ENCODE results near the gene ADAMTS9.

The ADAMTS9 gene

DNA sequence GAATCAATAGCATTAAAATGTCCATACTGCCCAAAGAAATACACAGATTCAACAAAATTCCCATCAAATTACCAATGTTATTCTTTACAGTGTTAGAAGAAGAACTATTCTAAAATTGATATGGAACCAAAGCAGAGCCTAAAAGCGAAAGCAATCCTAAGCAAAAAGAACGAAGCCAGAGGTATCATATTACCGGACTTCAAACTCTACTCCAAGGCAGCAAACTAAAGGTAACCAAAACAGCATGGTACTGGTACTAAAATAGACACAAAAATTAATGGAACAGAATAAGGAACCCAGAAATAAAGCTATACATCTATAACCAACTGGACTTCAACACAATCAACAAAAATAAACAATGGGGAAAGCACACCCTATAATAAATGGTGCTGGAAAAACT, 167.5 kb downstream of the ADAMTS9 start:
- no peak for DNase-seq
- Histone ChIP-seq H3K9me3 (ENCODE audit: severe bottlenecking) (peaks cover 8% of the 10 kb centered on the region), H3K27me3 (ENCODE audit: insufficient read depth, low read depth, severe bottlenecking) (no peaks in the 10 kb centered on the region), H3K27ac (no peak overlapping the region), H3K4me3 (ENCODE audit: low read depth, low read length) (no peak overlapping the region), H3K36me3 (no peaks in the 10 kb centered on the region)
- TF ChIP-seq, protein P1, sequence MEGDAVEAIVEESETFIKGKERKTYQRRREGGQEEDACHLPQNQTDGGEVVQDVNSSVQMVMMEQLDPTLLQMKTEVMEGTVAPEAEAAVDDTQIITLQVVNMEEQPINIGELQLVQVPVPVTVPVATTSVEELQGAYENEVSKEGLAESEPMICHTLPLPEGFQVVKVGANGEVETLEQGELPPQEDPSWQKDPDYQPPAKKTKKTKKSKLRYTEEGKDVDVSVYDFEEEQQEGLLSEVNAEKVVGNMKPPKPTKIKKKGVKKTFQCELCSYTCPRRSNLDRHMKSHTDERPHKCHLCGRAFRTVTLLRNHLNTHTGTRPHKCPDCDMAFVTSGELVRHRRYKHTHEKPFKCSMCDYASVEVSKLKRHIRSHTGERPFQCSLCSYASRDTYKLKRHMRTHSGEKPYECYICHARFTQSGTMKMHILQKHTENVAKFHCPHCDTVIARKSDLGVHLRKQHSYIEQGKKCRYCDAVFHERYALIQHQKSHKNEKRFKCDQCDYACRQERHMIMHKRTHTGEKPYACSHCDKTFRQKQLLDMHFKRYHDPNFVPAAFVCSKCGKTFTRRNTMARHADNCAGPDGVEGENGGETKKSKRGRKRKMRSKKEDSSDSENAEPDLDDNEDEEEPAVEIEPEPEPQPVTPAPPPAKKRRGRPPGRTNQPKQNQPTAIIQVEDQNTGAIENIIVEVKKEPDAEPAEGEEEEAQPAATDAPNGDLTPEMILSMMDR (IDR thresholded peaks at IDR 0.05; ENCODE audit: low read depth, low read length) = no peak

DNA sequence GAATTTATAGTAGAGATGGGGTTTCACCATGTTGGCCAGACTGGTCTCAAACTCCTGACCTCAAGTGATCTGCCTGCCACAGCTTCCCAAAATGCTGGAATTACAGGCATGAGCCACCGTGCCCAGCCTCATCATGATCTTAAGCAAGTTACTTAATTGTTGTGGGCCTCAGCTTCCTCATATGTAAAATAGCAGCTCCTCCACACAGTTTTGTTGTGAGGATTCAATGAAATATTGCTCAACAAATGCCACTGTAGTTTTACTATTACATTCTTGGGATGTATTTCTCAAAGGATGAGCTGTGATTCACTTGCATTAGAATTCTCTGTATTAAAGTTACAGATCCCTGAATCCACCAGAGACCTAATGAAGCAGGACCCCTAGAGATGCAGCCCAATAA, 168.8 kb downstream of the ADAMTS9 start:
- TF ChIP-seq, protein P1 (IDR thresholded peaks at IDR 0.05; ENCODE audit: low read depth, low read length) = no peak
- Histone ChIP-seq H3K27ac (no peak overlapping the region), H3K9me3 (ENCODE audit: severe bottlenecking) (peaks cover 8% of the 10 kb centered on the region), H3K36me3 (no peaks in the 10 kb centered on the region), H3K4me3 (ENCODE audit: low read depth, low read length) (no peak overlapping the region), H3K27me3 (ENCODE audit: insufficient read depth, low read depth, severe bottlenecking) (no peaks in the 10 kb centered on the region)
- DNase-seq = no peak

DNA sequence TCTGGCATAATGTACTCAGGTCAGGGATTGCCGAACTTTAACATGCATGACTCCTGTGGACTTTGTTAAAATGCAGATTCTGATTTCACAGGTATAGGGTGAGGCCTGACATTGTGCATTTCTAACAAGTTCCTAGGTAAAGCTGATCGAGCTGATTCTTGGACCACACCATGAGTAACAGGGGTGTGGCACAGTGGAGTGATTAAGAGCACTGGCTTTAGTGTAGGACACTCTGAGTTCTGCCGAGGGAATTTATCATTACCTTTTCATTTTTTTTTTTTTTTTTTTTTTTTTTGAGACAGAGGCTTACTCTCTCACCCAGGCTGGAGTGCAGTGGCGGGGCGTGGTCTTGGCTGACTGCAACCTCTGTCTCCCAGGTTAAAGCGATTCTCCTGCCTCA, 169.3 kb downstream of the ADAMTS9 start:
- TF ChIP-seq, protein P1 (IDR thresholded peaks at IDR 0.05; ENCODE audit: low read depth, low read length) = no peak
- Histone ChIP-seq H3K27me3 (ENCODE audit: insufficient read depth, low read depth, severe bottlenecking) (no peaks in the 10 kb centered on the region), H3K9me3 (ENCODE audit: severe bottlenecking) (peaks cover 4% of the 10 kb centered on the region), H3K27ac (no peak overlapping the region), H3K4me3 (ENCODE audit: low read depth, low read length) (no peak overlapping the region), H3K36me3 (no peaks in the 10 kb centered on the region)
- DNase-seq = no peak

DNA sequence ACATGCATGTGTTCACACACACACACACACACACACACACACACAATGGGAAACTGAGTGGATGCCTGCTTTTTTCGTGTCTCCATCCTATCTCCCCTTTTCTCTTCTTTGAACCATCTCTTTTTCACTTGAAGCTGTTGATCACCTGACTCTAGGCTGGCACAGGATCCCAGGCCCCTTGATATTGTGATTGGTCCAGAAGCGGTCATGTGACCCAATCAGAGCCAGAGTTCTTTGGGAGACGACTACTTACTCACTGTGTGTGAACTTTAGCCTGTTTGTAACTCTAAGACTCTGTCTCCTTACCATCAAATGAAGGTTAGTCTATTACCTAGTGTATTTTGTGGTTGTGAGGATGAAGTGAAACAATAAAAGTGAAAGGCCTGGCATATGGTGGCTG, 172.9 kb downstream of the ADAMTS9 start:
- Histone ChIP-seq H3K9me3 (ENCODE audit: severe bottlenecking) (no peaks in the 10 kb centered on the region), H3K27me3 (ENCODE audit: insufficient read depth, low read depth, severe bottlenecking) (no peaks in the 10 kb centered on the region), H3K4me3 (ENCODE audit: low read depth, low read length) (no peak overlapping the region), H3K27ac (no peak overlapping the region), H3K36me3 (no peaks in the 10 kb centered on the region)
- DNase-seq = no peak
- TF ChIP-seq, protein P1 (IDR thresholded peaks at IDR 0.05; ENCODE audit: low read depth, low read length) = no peak

DNA sequence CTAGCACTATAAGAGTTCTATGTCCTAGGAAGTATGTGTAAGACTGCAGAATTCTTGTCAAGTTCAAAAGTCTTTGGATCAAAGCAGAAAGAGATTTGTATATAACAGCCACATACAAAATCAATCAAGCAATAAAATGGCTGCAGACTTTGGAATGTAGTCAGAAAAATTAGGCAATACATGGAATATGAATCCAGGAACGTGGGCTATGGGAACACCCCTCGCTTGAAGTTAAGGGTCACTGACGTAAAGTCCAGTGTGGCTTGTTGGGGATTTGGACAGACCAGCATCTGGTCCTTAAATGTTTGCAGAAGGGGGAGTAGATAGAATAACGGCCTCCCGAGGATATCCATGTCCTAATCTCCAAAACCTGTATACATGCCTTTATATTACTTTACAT, 178.6 kb downstream of the ADAMTS9 start:
- no peak overlapping the region for H3K4me3 ChIP-seq (ENCODE audit: low read depth, low read length)
- no peaks in the 10 kb centered on the region for H3K36me3 ChIP-seq
- H3K27me3 ChIP-seq (ENCODE audit: insufficient read depth, low read depth, severe bottlenecking) = no peaks in the 10 kb centered on the region
- no peaks in the 10 kb centered on the region for H3K9me3 ChIP-seq (ENCODE audit: severe bottlenecking)
- TF ChIP-seq, protein P1 (IDR thresholded peaks at IDR 0.05; ENCODE audit: low read depth, low read length) = no peak
- H3K27ac ChIP-seq = no peak overlapping the region
- no peak for DNase-seq

DNA sequence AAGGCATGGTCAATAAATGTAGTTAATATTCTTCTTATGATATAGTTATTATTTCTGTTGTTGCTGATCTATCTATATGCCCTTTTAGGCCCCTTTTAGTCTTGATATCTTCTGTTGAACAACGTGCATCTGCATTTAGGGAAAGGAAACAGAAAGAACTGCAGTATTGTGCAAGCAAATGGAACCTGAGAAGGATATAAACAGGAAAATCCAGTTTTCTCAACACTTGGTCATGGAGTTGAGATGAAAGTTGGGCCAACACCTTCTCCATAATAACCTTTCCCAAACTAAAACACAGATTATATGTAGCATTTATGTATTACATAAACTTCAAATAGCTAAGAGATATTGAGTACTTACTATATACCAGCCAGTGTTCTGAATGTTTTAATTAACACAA, 179.7 kb downstream of the ADAMTS9 start:
- H3K9me3 ChIP-seq (ENCODE audit: severe bottlenecking) = no peaks in the 10 kb centered on the region
- H3K36me3 ChIP-seq = no peaks in the 10 kb centered on the region
- DNase-seq = no peak
- H3K4me3 ChIP-seq (ENCODE audit: low read depth, low read length) = no peak overlapping the region
- H3K27ac ChIP-seq = no peak overlapping the region
- no peaks in the 10 kb centered on the region for H3K27me3 ChIP-seq (ENCODE audit: insufficient read depth, low read depth, severe bottlenecking)
- TF ChIP-seq, protein P1 (IDR thresholded peaks at IDR 0.05; ENCODE audit: low read depth, low read length) = no peak
